ENCODE data around the gene ASTL.

ASTL gene

GRCh38 chr2:96111257-96111640 is 27.1 kb downstream of the ASTL start:
- DNase-seq, result no peak

- DNase-seq, result no peak
These were observed 27.6 kb downstream of the ASTL start for GRCh38 chr2:96110621-96111256.

GRCh38 chr2:96109931-96110511 is 28.3 kb downstream of the ASTL start:
- DNase-seq, result no peak

- DNase-seq, result no peak
These were observed 29.0 kb downstream of the ASTL start for GRCh38 chr2:96109361-96109680.

- DNase-seq, result no peak
These were observed 29.6 kb downstream of the ASTL start for GRCh38 chr2:96108541-96109360.

- no peak for DNase-seq
These were observed 30.2 kb downstream of the ASTL start for GRCh38 chr2:96108151-96108540.

GRCh38 chr2:96107708-96108065 is 30.6 kb downstream of the ASTL start:
- DNase-seq, result no peak

- no peak for DNase-seq
These were observed 31.2 kb downstream of the ASTL start for GRCh38 chr2:96106991-96107707.

GRCh38 chr2:96105994-96106715 is 32.1 kb downstream of the ASTL start:
- DNase-seq, result no peak

- DNase-seq, result no peak
These were observed 33.0 kb downstream of the ASTL start for GRCh38 chr2:96105152-96105915.

GRCh38 chr2:96104487-96104861 is 33.8 kb downstream of the ASTL start:
- no peak for DNase-seq

- no peak for DNase-seq
These were observed 34.4 kb downstream of the ASTL start for GRCh38 chr2:96103761-96104486.

- DNase-seq, result no peak
These were observed 35.1 kb downstream of the ASTL start for GRCh38 chr2:96103187-96103601.

- DNase-seq, result no peak
These were observed 35.6 kb downstream of the ASTL start for GRCh38 chr2:96102596-96103186.

GRCh38 chr2:96100893-96101304 is 37.4 kb downstream of the ASTL start:
- no peak for DNase-seq

GRCh38 chr2:96099861-96100798 is 38.2 kb downstream of the ASTL start:
- no peak for DNase-seq

- no peak for DNase-seq
These were observed 39.3 kb downstream of the ASTL start for GRCh38 chr2:96098900-96099590.

- DNase-seq, result no peak
These were observed 40.1 kb downstream of the ASTL start for GRCh38 chr2:96097951-96098823.

All from NCI-H748 treated with DMSO at 0.1 percent for 48 hours (cell line).